Measurements from ENCODE around the gene ORMDL2.

- TF ChIP-seq, protein P1, sequence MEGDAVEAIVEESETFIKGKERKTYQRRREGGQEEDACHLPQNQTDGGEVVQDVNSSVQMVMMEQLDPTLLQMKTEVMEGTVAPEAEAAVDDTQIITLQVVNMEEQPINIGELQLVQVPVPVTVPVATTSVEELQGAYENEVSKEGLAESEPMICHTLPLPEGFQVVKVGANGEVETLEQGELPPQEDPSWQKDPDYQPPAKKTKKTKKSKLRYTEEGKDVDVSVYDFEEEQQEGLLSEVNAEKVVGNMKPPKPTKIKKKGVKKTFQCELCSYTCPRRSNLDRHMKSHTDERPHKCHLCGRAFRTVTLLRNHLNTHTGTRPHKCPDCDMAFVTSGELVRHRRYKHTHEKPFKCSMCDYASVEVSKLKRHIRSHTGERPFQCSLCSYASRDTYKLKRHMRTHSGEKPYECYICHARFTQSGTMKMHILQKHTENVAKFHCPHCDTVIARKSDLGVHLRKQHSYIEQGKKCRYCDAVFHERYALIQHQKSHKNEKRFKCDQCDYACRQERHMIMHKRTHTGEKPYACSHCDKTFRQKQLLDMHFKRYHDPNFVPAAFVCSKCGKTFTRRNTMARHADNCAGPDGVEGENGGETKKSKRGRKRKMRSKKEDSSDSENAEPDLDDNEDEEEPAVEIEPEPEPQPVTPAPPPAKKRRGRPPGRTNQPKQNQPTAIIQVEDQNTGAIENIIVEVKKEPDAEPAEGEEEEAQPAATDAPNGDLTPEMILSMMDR (IDR thresholded peaks at IDR 0.05) = no peak
- no peak for TF ChIP-seq EP300 (IDR thresholded peaks at IDR 0.05)
- TF ChIP-seq POLR2AphosphoS5 (IDR thresholded peaks at IDR 0.05) = no peak
- no peak for TF ChIP-seq POLR2A (IDR thresholded peaks at IDR 0.05)
These were observed 22.9 kb downstream of the ORMDL2 start for GRCh38 chr12:55840581-55841351.

All from upper lobe of left lung (tissue), 4 donors.